A549 (cell line): ENCODE measurements around the gene ACOT4. TPM values are rescaled to one million over a fixed set of nuclear protein-coding genes. Genes with fewer than 3 reads are reported as not detected.
"Not testable (repeated sequence)": the region's sequence is repeated elsewhere in the genome, so short reads cannot be mapped to it uniquely, and the experiment has no call there.

Source experiments
- ATAC-seq, 2 experiments: fragments of 200-7000 bp in 1 of 2; fragments of >200 bp in 1 of 2; cut with Nextera tagmentation in 1 of 2; cut with Tn5 transposase in 1 of 2; 3 replicates each; pipeline versions ENCODE4 v1.8.0 to v1.9.1; 2018 to 2020; ENCODE audit warnings: mild to moderate bottlenecking in 1 of 2, moderate library complexity in 1 of 2
- CTCF ChIA-PET: fragments of 300-600 bp; sonication (Branson Sonifier 250); formaldehyde crosslinking; extraction: SDS; loops from one replicate; lab custom pipeline; 2021; ENCODE audit warnings: antibody characterized with exemption, inconsistent platforms; lab: Yijun Ruan, JAX
- POLR2A ChIA-PET: fragments of 350-600 bp; formaldehyde crosslinking; extraction: SDS; loops from one replicate; lab custom pipeline; 2021; ENCODE audit warnings: antibody characterized with exemption, inconsistent platforms; lab: Yijun Ruan, JAX
- DNase-seq, 2 experiments: peaks; one replicate each; pipeline versions ENCODE4 v3.0.0 to v3.0.0-alpha.2; 2011 to 2016; ENCODE audit warnings: low read depth in 1 of 2, low spot score in 1 of 2
- FAIRE-seq: peaks from 2 replicates; lab custom pipeline; 2011; peaks lifted over from hg19 to GRCh38; lab: Jason Lieb, UNC
- H3K27ac ChIP-seq, 2 experiments: fragments of >200 bp; sonication (Bioruptor Twin); formaldehyde crosslinking; 3 replicates each; pipeline ENCODE4 v1.5.1; 2016 to 2017
- H3K4me1 ChIP-seq: fragments of >200 bp; sonication (Bioruptor Twin); formaldehyde crosslinking; 3 replicates; pipeline ENCODE4 v1.6.1; 2016
- H3K4me2 ChIP-seq: fragments of >200 bp; sonication (Bioruptor Twin); formaldehyde crosslinking; 3 replicates; pipeline ENCODE4 v1.6.1; 2016
- H3K4me3 ChIP-seq: fragments of >200 bp; sonication (Bioruptor Twin); formaldehyde crosslinking; 3 replicates; pipeline ENCODE4 v1.5.1; 2016
- H3K9me3 ChIP-seq: fragments of >200 bp; sonication (Bioruptor Twin); formaldehyde crosslinking; 3 replicates; pipeline ENCODE4 v1.6.1; 2016
- CHD2 ChIP-seq: fragments of 150-350 bp; IDR thresholded peaks from 2 replicates; pipeline ENCODE4 v1.6.1; 2014; ENCODE audit warnings: low read length; ENCODE audit not compliant: partially characterized antibody
- EHMT2 ChIP-seq: fragments of 200-600 bp; sonication (generic); IDR thresholded peaks from 2 replicates; pipeline ENCODE4 v1.6.1; 2016; ENCODE audit warnings: antibody characterized with exemption, low read depth, mild to moderate bottlenecking, moderate library complexity
- FOSL2 ChIP-seq, 2 experiments: fragments of 450-650 bp in 1 of 2; fragments of >200 bp in 1 of 2; sonication (Bioruptor Twin) in 1 of 2; formaldehyde crosslinking; IDR thresholded peaks; 2 replicates each; pipeline versions ENCODE4 v1.5.0 to v1.6.1; 2016 to 2020; ENCODE audit warnings: mild to moderate bottlenecking in 1 of 2, moderate library complexity in 1 of 2
- HEYL ChIP-seq: fragments of 250-450 bp; sonication (Bioruptor Pico); IDR thresholded peaks from 2 replicates; pipeline ENCODE4 v1.8.0; 2021; ENCODE audit warnings: mild to moderate bottlenecking, moderate library complexity
- HOXB13 ChIP-seq: fragments of 250-450 bp; sonication (Bioruptor Pico); IDR thresholded peaks from 2 replicates; pipeline ENCODE4 v1.5.0; 2020; ENCODE audit warnings: low read depth, mild to moderate bottlenecking, moderate library complexity
- JUN ChIP-seq, 2 experiments: fragments of >200 bp; sonication (Bioruptor Twin); formaldehyde crosslinking; IDR thresholded peaks; 2 replicates in 1 of 2; 3 replicates in 1 of 2; pipeline ENCODE4 v1.6.1; 2016 to 2017
- KDM1A ChIP-seq: fragments of 200-600 bp; sonication (generic); IDR thresholded peaks from 2 replicates; pipeline ENCODE4 v1.6.1; 2016; ENCODE audit warnings: low read depth, mild to moderate bottlenecking
- KDM5A ChIP-seq: fragments of 200-600 bp; sonication (generic); IDR thresholded peaks from 2 replicates; pipeline ENCODE4 v1.6.1; 2016; ENCODE audit warnings: antibody characterized with exemption, mild to moderate bottlenecking
- MAX ChIP-seq: IDR thresholded peaks from 2 replicates; pipeline ENCODE4 v1.6.1; 2012
- MAZ ChIP-seq: fragments of 150-350 bp; IDR thresholded peaks from 2 replicates; pipeline ENCODE4 v1.6.1; 2014; ENCODE audit warnings: antibody characterized with exemption, low read depth, low read length, borderline replicate concordance
- PBX3 ChIP-seq: IDR thresholded peaks from 2 replicates; pipeline ENCODE4 v1.6.1; 2012
- POLR2A ChIP-seq: IDR thresholded peaks from 2 replicates; pipeline ENCODE4 v1.6.1; 2012; ENCODE audit warnings: mild to moderate bottlenecking, low read length
- POLR2AphosphoS2 ChIP-seq: conservative IDR thresholded peaks from 2 replicates; pipeline ENCODE4 v1.6.1; 2012; ENCODE audit warnings: low read length, improper control_type of control experiment, inconsistent platforms
- RCOR1 ChIP-seq: fragments of 150-350 bp; IDR thresholded peaks from 2 replicates; pipeline ENCODE4 v1.6.1; 2014; ENCODE audit warnings: antibody characterized with exemption, low read length, low read depth
- TFCP2L1 ChIP-seq: fragments of 250-450 bp; sonication (Bioruptor Pico); IDR thresholded peaks from 2 replicates; pipeline ENCODE4 v1.5.0; 2021; ENCODE audit warnings: mild to moderate bottlenecking
- TP53 ChIP-seq: fragments of 250-450 bp; sonication (Bioruptor Pico); IDR thresholded peaks from 2 replicates; pipeline ENCODE4 v1.5.0; 2021; ENCODE audit warnings: mild to moderate bottlenecking, moderate library complexity
- USF2 ChIP-seq: fragments of 450-650 bp; IDR thresholded peaks from 2 replicates; pipeline ENCODE4 v1.6.1; 2014; ENCODE audit warnings: antibody characterized with exemption
- ZC3H11A ChIP-seq: fragments of 450-650 bp; IDR thresholded peaks from 2 replicates; pipeline ENCODE4 v1.6.1; 2014; ENCODE audit warnings: antibody characterized with exemption, mild to moderate bottlenecking
- ZNF302 ChIP-seq: fragments of 250-450 bp; sonication (Bioruptor Pico); IDR thresholded peaks from 2 replicates; pipeline ENCODE4 v1.9.0; 2021; ENCODE audit warnings: inconsistent platforms, mild to moderate bottlenecking, moderate library complexity
- WGBS: methylation state at CpG from one replicate; pipeline ENCODE4 v1.1.6; 2017; ENCODE audit errors: missing lambda C conversion rate; 5-methylcytosine and 5-hydroxymethylcytosine counted together
- polyA plus RNA-seq, 4 experiments: library from polyadenylated mRNA; depleted of rRNA in 3 of 4; stranded (reverse); fragments of >200 nt; fragmentation: RNase III in 1 of 4; extraction: RNeasy Plus Mini Kit Qiagen cat#74134 plus additional on column Dnase treatment in 1 of 4; gene quantifications; 2 replicates in 3 of 4; 3 replicates in 1 of 4; pipeline ENCODE4 v1.2.3, GENCODE V29; 2011 to 2017

The ACOT4 gene
- polyA plus RNA-seq, 2 of the 4 experiments (the other 2 are of a cell fraction), result 1.6 to 2.7 TPM

- POLR2A ChIA-PET, result no interaction called here
- DNase-seq, result no peak
- no peak overlapping the region for H3K4me2 ChIP-seq
- TF ChIP-seq RCOR1, result no peak
- TF ChIP-seq KDM1A, result no peak
- no peak for TF ChIP-seq FOSL2 (IDR thresholded peaks at IDR 0.05)
- TF ChIP-seq FOSL2 (CRISPR knock-in tag; IDR thresholded peaks at IDR 0.05), result no peak
- TF ChIP-seq, all 56 proteins: peak for 0
- Histone ChIP-seq H3K4me1 (no peaks in the 10 kb centered on the region), H3K27ac (no peak overlapping the region), H3K9me3 (no peaks in the 10 kb centered on the region), H3K4me3 (no peak overlapping the region)
- 49% methylated on average over 1 of the region's 1 CpG for WGBS
- FAIRE-seq, result no peak
- CTCF ChIA-PET, result interaction anchor here (1.4 kb wide), 1 partner anchor 24 kb away, joined by 3 read pairs; the partner anchor contains the start of gene ACOT6
- ATAC-seq, result no peak
Measured at GRCh38 chr14:73588695-73589094, 3.0 kb upstream of the ACOT4 start.

- 66% methylated on average over 4 of the region's 4 CpGs for WGBS
- TF ChIP-seq RCOR1, result no peak
- no peak for TF ChIP-seq TP53 (CRISPR knock-in tag)
- no peak for TF ChIP-seq CHD2
- no peak for TF ChIP-seq PBX3
- TF ChIP-seq EHMT2, result no peak
- TF ChIP-seq KDM5A, result no peak
- no peak for TF ChIP-seq ZNF302
- TF ChIP-seq USF2, result no peak
- TF ChIP-seq POLR2AphosphoS2, result no peak
- TF ChIP-seq MAZ, result no peak
- TF ChIP-seq POLR2A, result no peak
- no peak for TF ChIP-seq TFCP2L1 (CRISPR knock-in tag)
- TF ChIP-seq JUN (IDR thresholded peaks at IDR 0.05), result no peak
- no peak for TF ChIP-seq HOXB13
- TF ChIP-seq MAX, result no peak
- TF ChIP-seq, all 56 proteins: peak for 0
- Histone ChIP-seq H3K9me3 (no peaks in the 10 kb centered on the region), H3K27ac (no peak overlapping the region), H3K4me2 (no peak overlapping the region), H3K4me3 (no peak overlapping the region), H3K4me1 (no peaks in the 10 kb centered on the region)
- FAIRE-seq (no peak), DNase-seq (no peak), ATAC-seq (no peak)
- CTCF ChIA-PET, result interaction anchor here (1.2 to 1.6 kb wide), 3 partner anchors 23 to 298 kb away, joined by 3 to 6 read pairs (median 3); partner anchors contain the start of gene ACOT6
- POLR2A ChIA-PET, result no interaction called here
Measured at GRCh38 chr14:73589116-73589515, 2.6 kb upstream of the ACOT4 start.

GRCh38 chr14:73590673-73591004, 1.0 kb upstream of the ACOT4 start:
- CTCF ChIA-PET, result interaction anchor here (1.5 to 1.6 kb wide), 2 partner anchors 21 to 43 kb away, joined by 6 to 9 read pairs; partner anchors contain the start of gene ACOT2
- ATAC-seq, H3K4me1 ChIP-seq, H3K27ac ChIP-seq, FAIRE-seq, DNase-seq, H3K4me3 ChIP-seq, POLR2A ChIA-PET, H3K4me2 ChIP-seq, H3K9me3 ChIP-seq: not testable (repeated sequence)
- 96% methylated on average over 26 of the region's 32 CpGs for WGBS

GRCh38 chr14:73594491-73594890, 2.8 kb downstream of the ACOT4 start:
- H3K9me3 ChIP-seq, result no peaks in the 10 kb centered on the region
- no peak overlapping the region for H3K27ac ChIP-seq
- peak; percentile 81 for TF ChIP-seq ZC3H11A
- no peak for TF ChIP-seq HEYL (CRISPR knock-in tag)
- TF ChIP-seq MAX, result no peak
- 89% methylated on average over 9 of the region's 9 CpGs for WGBS
- ChIA-PET POLR2A (no interaction called here), CTCF (no interaction called here)
- no peak for DNase-seq
- no peak for ATAC-seq
- no peak for FAIRE-seq
- H3K4me2 ChIP-seq, result no peak overlapping the region
- no peaks in the 10 kb centered on the region for H3K4me1 ChIP-seq
- H3K4me3 ChIP-seq, result no peak overlapping the region
